NCI-H1048 (cell line): ENCODE data around the gene KLHL17.
A peak's percentile ranks its signal among the peaks of the same experiment; 100 is the strongest.

Experiments used
- DNase-seq: peaks from one replicate; lab custom pipeline; 2025; lab: John Stamatoyannopoulos, UW

KLHL17 gene

GRCh38 chr1:960363-961131, at the start of gene KLHL17:
Gene KLHL17, plus strand, starts transcription at chr1:960584. Its CDS starts 110 bp downstream, at chr1:960694.
- DNase-seq: no peak

- no peak for DNase-seq
These were observed 49.3 kb upstream of the KLHL17 start for GRCh38 chr1:910881-911721.

DNA sequence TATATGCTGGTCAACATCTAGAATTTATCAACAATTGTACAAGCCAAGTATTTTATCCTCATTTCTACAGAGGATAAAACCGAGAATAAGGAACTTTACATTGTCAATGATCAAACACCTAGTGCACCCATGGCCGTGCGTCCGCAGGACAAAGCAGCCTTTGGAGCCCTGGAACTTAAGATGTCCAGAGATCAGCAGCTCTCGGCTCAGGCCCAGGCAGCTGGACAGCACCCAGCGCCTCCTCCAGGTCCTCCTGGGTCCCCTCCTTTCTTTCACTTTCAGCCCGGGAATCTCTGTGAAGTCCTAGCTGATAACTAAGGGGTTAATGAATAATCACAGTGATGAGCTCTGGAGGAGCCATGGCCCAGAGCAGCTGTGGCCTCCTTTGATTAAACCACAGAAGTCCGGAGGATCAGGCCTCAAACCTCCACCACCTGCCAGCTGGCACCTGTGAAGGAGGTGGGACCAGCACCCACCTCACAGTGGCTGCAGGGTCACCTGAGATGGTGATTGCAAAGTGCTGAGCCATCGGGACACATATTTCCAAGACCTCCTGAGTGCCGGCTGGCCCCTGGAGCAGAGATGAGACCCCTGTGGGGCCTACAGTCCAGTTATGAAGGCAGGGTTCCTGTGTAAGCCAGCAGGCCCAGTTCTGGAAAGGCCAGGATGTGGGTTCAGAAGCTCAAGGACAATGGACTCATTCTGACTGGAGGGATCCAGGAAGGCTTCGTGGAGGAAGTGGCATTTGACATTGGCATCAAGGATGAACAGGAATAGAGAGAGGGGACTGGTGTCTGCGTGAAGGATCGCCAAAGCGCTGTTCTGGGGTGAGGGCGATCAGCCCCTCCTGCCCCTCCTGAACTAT, 48.3 kb upstream of the KLHL17 start:
- DNase-seq: no peak

DNA sequence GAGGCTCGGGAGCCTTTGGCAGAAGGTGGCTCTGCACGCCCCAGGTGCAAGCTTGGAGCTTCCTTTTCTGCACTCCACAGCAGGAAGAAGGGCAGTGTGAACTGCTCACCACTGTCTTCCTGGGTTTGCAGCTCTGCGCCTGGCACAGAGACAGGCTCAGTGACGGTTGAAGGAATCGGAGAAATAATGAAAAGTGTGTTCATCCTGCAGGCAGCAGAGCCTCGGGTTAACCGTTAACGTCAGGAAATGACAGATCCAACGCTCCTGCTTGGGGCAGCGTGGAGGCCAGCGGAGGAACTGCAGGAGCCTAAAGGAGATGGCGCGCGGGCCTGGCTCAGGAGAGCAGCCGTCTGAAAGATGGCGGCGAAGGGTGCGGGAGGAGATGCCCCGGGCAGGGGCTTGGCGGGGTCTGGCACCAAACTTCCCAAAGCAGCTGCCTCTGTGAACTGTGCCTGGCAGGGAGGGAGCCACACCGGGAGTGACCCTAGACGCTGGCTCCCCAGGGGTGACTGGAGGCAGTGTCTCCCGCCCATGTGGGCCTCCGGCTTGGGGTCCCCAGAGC, 47.6 kb upstream of the KLHL17 start:
- DNase-seq: no peak

- DNase-seq: no peak
These were observed 46.8 kb upstream of the KLHL17 start for GRCh38 chr1:913491-914130.

- no peak for DNase-seq
These were observed 46.1 kb upstream of the KLHL17 start for GRCh38 chr1:914131-914890.

DNA sequence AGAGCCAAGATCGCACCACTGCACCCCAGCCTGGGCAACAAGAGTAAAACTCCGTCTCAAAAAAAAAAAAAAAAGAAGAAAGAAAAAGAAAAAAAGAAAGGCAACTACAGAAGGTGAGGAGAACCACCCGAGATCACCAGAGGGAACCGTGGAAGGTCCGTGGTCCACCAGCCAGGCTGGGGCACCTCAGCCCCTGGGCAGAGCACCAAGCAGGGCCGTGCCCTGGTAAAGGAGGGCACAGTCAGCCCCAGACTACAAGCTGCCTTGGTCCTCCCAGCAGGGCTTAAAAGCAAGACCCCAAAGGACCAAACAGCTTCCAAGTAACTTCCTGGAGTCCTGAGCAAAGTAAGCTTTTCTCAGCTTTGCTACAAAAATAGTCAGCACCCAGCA, 45.5 kb upstream of the KLHL17 start:
- DNase-seq: no peak

DNA sequence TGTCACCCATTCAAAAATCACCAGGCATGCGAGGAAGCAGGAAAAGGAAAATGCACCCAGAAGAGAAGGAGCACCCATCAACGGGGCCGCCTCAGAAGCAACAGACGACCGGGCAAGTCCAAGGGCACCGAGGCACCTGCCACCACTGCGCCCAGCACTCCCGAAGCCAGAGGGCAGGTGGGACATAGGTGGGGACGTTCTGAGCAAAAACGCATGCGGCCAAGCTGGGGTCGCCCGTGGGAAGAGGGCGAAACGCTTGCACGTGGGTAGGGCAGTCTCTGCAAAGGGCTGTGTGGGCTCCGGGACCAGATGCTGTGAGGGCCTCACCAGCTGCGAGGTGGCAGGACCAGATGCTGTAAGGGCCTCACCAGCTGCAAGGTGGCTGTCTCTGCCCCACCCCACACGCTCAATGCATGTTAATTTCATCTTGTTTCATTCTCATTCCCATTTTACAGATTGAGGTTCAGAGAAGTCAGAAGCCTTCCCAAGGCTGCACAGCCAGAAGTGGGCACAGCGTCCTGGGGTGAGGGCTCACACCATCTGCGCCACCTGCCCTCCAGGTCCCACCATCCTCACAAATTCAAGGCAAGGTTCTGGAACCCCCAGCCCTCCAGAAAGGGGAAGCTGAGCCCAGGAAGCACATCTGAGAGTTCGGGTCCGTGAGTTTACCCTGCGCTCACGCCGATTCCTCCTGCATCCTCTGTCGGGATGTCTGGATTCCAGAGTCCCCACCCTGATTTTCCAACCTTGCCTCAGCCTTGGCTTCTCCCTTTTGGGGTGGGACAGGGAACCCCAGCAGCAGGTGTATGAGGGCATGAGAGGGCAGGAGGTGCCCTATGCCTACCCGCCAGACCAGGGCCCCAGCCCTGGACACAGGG, 44.9 kb upstream of the KLHL17 start:
- no peak for DNase-seq

DNA sequence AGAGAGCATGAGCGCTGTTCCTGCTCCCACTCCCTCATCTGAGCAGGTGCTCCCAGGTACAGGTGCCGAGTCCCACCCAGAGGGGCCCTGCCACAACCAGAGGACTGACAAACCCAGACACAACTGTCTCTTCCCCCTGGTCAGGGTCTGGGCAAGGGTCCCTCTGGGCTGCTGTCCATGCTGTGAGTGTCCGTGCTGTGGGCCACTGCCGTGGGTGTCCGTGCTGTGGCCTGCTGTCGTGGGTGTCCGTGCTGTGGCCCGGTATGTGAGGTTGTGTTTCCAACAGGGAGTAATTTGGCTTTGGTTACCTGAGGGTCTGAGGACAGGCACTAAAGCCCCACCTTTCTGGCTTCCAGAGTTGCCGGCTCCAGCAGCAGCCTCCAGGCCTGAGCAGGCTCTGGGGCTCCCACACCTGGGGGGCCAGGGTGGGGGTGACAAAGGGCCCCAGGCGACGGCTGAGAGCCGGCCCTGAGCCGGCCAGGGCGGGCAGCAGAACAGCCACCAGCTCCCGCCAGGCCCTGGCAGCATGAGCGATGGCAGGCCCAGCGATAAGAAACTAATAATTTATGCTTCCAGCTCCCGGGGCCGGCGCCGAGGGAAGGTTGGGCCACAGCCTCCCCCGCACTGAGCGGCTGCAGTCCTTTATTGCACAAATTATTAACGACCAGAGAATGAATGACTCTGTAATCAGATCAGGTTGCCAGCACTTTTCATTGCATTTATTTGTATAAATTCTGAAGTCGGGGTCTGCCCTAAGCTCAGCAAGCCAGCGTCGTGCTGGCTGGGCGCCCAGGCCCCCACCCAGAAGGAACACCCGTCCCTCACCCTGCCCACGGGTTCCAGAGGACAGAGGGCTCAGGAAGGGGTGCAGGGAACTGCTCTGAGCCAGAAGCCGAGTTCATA, 44.0 kb upstream of the KLHL17 start:
- no peak for DNase-seq

DNA sequence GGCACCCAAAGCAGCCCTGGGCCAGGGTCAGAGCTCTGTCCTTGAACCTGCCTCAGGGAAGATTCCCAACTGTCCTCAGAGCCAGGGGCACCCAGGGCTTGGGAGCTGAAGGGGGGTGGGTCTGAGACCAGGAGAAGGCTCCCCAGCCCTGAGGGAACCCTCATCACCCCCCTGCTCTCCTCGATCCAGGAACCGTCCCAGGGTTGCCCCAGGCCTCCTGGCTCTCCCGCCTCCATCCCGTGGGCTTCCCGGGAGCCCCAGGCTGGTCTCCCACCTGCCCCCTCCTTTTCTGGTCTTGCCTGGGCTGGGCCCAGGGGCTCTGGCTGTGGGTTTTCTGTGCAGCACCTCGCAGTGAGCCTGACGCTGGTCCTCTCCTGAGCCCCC, 43.3 kb upstream of the KLHL17 start:
- DNase-seq: no peak

GRCh38 chr1:917466-918091, 42.8 kb upstream of the KLHL17 start:
- no peak for DNase-seq

DNA sequence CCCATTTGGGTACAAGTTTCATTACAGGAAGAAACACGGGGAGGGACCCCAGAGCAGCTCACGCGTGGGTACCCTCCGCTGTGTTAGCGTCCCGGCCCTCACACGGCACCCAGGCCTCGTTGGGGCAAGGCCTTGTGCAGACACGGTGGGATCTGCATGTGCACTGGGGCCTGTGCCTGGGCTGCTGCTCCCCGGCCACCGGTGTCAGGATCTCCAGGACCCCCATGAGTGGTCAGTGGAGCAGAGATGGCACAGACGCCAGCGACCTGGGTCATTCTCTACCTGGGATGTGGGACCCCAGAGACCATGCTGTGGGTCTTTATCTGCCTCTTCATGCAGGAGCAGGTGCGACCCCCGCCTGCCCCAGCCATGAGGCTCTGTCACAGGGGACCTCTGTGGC, 42.0 kb upstream of the KLHL17 start:
- no peak for DNase-seq

DNA sequence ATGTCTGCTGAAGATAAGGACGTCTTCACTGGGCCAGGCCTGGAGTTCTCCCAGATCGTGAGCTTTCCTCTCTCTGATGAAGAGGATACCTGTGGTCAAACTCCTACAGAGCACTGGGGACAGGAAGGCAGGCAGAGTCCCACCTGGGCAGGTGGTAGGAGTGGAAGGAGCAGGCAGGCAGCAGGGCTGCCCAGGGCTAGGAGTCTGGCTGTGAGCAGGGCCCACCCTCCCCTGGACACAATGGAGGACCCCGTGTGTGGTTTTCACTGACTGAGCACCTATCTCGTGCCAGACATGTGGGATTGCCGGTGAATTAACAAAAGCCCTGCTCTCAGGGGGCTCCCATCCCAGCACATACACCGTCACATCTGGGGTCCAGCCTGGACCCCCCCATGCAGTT, 41.5 kb upstream of the KLHL17 start:
- DNase-seq: no peak

GRCh38 chr1:919271-919872, 41.0 kb upstream of the KLHL17 start:
- no peak for DNase-seq

- no peak for DNase-seq
These were observed 40.4 kb upstream of the KLHL17 start for GRCh38 chr1:920010-920409.

DNA sequence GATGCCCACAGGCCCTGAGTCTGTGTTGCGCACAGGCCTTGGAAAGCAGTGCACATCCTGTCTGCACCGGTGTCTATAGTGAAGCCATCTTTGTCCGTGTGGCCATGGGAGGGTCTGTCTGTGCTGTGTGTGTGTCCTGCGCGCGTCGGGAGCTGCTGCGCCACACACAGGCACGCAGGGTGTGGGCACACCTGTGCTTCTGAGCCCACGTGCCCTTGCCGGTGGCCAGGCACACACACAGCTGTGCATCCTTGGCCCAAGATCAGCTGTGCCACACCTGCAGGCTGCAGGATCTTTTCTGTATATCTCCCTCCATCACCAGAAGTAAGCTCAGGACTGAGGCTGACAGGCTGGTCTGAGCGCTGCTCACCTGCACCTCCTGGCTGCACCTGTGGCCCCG, 39.9 kb upstream of the KLHL17 start:
- no peak for DNase-seq

DNA sequence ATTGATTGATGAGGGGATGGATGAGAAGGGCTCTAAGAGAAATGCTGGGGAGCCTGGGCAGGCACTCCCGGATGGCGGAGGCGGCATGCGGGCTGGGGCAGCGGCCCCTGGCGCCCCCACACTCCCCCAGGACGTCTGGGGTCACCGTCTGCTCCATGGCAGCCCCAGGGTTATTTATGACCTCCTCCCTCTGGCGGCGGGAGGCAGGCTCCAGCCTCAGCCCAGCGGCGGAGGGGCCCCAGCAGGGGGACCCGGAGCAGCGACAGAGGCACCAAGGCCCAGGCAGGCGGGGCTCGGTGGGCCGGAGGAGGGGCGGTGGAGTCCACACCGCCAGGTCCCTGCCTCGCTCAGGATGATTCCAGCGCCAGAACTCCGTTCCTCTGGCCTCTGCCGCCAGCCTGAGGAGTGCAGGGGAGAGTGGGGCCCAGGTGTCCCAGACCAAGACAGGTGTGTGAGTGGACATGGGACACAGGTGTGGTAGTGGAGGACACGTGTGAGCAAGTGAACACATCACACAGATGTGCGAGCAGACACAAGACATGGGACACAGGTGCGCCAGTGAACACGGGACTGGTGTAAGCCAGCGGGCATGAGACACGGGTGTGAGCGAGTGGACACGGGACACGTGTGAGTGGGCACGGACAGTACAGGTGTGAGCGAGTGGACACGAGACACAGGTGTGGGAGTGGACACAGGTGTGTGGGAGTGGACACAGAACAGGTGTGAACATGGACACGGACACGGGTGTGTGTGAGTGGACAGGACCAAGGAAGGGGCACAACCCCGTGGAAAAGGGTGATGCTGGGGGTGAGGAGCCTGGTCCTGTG, 39.2 kb upstream of the KLHL17 start:
- peak; percentile 51 for DNase-seq
